ENCODE data around the gene INO80E.

The INO80E gene

DNA sequence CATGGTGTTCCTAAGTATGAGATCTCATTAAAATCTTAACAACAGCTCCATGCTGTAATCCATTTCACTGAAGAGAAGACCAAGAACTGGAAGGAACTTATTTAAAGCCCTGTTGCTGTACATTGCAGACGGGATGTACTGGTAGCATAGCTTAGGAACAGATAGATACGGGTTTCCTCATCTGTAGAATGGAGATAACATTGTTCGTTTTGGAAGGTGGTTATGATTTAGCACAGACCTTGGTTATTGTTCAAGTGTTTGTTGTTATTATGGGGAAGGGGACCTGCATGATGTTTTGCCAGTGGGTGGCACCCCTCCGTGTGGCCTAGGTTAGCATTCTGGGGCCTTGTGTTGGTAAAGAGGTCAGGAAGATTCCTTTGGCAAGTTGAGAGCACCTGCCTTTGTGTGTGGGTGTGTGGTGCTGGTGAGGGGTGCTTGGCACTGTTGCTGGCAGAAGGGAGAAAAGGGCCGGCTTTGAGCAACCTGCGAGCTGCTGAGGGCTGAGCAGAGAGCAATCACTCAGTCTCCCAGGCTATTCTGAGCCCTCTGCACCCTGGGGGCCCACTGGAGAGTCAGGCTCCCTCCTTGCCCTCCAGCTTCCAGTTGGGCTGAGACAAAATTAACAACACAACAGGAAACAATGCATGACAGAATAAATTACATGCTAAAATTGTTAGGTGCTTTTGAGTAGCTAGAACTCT is 20.1 kb upstream of the INO80E start:
- DNase-seq: no peak

- no peak for DNase-seq
Observed at GRCh38 chr16:29977063-29977825, 18.8 kb upstream of the INO80E start.

DNA sequence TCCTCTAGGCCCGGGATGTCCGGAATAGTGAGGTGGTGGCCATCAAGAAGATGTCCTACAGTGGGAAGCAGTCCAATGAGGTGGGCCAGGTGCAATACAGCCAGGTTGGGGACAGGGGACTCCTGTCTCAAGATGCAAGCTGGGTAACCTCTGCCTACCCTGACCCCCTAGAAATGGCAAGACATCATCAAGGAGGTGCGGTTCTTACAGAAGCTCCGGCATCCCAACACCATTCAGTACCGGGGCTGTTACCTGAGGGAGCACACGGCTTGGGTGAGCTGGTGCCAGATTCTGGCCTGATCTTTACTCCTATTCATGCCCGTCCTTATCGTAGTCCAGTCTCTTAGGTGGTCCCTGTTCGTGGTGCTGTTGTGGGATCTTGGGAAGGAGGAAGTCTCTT is 18.0 kb upstream of the INO80E start:
- DNase-seq: no peak

- DNase-seq: no peak
Observed at GRCh38 chr16:29978564-29979270, 17.3 kb upstream of the INO80E start.

GRCh38 chr16:29982560-29983419 is 13.3 kb upstream of the INO80E start:
- DNase-seq: no peak

GRCh38 chr16:29983420-29984136 is 12.5 kb upstream of the INO80E start:
- DNase-seq: no peak

DNA sequence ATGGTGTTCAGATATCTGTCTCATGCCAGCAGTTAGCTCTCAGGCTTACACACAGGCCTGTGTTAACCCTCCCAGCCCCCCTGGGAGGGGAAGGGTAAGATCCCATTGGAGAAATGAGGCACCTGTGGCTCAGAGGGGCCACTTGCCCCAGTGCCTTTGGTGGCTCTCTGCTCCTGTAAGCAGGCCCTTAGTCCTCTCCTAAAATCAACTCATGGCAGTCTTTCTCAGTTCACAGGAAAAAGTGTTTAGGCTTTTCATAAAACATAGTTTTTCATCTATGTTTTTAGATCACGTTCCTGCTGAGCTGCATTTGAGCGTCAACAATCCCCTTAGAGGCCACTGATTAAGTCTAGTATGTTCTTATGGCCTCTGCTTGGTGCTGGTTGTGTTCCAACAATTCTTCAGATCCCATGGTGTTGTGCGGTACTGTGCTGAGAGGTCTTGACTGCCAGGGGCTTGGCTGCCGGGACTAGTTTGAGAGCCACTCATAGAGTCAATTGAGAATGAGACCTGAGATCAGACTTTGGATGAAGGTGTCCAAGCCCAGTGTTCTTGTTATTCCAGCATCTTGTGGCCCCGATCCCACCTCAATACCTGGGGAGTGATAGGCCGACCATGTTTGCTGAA is 11.8 kb upstream of the INO80E start:
- no peak for DNase-seq

DNA sequence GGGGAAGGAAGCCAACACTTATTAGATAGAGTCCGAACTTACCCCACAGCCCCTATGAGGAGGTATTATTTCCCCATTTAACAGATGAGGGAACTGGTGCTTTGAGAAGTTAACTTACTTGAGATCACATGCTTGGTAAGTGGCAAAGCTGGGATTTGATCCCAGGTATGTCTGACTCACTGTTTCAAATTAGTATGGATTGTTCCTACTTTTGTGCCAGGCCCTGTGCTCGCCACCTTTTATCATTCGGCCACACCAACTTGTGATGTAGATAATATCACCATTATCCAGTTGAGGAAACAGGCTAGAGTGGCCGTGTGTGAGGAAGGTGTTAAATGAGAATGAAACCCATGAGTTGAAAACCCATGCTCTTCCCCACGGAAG is 11.3 kb upstream of the INO80E start:
- no peak for DNase-seq

- DNase-seq: no peak
Observed at GRCh38 chr16:29985271-29985811, 10.7 kb upstream of the INO80E start.

- no peak for DNase-seq
Observed at GRCh38 chr16:29986231-29986630, 9.8 kb upstream of the INO80E start.

GRCh38 chr16:29986931-29987330 is 9.1 kb upstream of the INO80E start:
- DNase-seq: no peak

- no peak for DNase-seq
Observed at GRCh38 chr16:29987371-29988085, 8.5 kb upstream of the INO80E start.

- DNase-seq: no peak
Observed at GRCh38 chr16:29988346-29989075, 7.5 kb upstream of the INO80E start.

GRCh38 chr16:29989111-29989858 is 6.8 kb upstream of the INO80E start:
- no peak for DNase-seq

- DNase-seq: no peak
Observed at GRCh38 chr16:29990034-29990433, 6.0 kb upstream of the INO80E start.

GRCh38 chr16:29990883-29991570 is 5.0 kb upstream of the INO80E start:
- DNase-seq: no peak

GRCh38 chr16:29991571-29991904 is 4.5 kb upstream of the INO80E start:
- no peak for DNase-seq

- DNase-seq: no peak
Observed at GRCh38 chr16:29992344-29992967, 3.6 kb upstream of the INO80E start.

Measured in NCI-H748 treated with DMSO at 0.1 percent for 48 hours (cell line).